HG02798 (cell line): Measurements from ENCODE around the gene OPCML.

Experiments
- ATAC-seq: cut with Tn5 transposase; IDR thresholded peaks from one replicate; pipeline ENCODE4 v1.9.1; 2021; ENCODE audit warnings: mild to moderate bottlenecking; ENCODE audit not compliant: unreplicated experiment, poor library complexity

The OPCML gene

DNA sequence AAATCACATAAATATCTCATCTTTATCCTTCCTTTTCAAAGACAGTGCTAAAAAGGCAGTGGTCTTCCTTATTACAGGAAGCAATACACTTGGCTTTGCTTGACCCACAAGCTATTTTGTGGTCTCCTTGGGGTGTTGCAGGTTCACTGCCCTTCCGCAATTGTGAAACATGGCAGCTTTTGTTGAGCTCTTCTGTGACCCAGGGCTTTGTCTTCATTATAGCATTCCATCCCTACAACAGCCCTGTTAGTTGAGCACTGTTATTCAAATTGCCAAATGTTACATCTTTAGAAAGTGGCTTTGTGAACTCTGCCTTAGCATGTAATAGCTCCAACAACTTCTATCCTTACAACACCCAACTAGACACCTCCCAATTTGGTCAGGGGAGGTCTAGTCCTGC, 107.1 kb downstream of the OPCML start:
- ATAC-seq = no peak

- ATAC-seq = no peak
Observed at GRCh38 chr11:133418218-133418617, 114.1 kb downstream of the OPCML start.

GRCh38 chr11:133414506-133414905, 117.8 kb downstream of the OPCML start:
- no peak for ATAC-seq

- ATAC-seq = no peak
Observed at GRCh38 chr11:133413703-133414102, 118.6 kb downstream of the OPCML start.

DNA sequence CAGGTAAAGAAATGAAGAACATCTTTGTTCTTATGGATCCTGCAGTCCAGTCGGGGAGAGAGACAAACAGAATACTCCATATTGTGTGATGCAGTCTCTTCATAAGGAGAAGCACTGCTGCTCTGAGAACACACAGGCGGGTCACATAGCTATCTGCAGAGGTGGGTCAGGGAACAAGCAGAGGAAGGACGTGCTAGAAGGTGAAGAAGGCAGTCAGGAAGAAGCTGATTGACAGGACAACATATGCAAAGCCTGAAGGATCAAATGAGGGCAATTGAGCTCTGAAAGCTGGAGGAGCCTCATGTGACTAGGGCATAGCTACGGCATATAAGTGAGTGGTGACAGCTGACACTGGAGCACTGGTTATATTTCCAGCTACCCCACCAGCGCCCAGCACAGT, 122.5 kb downstream of the OPCML start:
- no peak for ATAC-seq

- ATAC-seq = no peak
Observed at GRCh38 chr11:133408936-133409335, 123.4 kb downstream of the OPCML start.

GRCh38 chr11:133408402-133408801, 123.9 kb downstream of the OPCML start:
- no peak for ATAC-seq

DNA sequence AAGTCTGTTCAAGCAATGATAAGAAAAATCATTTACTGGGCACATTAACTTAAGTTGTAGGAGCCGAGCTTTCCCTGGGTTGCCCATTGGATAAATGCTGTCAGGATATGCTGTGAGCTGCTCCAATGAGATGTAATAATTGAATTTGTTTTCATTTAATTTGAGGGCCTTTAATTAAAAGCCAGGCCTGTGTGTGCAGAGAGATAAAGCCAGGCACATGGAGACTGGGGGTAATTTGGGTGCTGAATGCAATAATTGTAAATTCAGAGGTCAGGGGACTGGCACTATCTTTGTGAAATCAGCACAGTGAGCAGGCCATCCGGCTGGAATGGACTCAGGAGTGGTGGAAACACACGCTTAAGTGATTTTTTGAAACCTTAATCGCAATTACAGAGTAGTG, 125.8 kb downstream of the OPCML start:
- ATAC-seq = no peak

DNA sequence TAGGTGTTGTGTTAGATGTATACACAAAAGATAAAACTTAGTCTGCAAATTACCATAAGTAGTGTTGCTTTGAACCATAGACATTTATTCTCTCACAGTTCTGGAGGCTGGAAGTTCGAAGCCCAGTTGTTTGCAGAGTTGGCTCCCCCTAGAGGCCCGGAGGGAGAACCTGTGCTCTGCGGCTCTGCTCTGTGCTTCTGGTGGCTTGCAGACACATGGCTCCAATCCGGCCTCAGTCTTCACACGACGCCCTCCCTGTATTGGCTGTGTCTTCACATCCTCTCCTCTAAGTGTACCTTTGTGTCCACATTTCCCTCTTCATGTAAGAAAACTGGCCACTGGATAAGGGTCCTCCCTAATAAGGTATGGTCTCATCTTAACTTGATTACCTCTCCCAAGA, 128.4 kb downstream of the OPCML start:
- no peak for ATAC-seq

DNA sequence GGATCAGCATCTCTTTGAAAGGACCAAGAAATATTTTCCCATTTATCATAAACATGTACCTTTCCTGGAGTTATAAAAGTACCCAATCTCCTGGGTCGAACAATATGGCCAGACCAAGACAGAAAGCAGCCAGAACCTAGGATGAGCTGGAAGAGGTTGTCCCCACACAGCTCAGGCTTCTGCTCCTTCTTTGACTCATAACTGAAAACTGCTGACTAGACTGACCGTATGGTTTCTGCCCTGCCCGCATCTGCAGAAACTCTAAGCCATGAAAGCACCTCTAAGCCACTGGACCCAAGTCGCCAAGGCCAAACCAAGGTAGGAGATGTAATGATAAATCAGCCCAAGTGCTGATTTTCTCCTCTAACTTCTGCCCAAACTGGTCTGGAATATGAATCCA, 129.8 kb downstream of the OPCML start:
- no peak for ATAC-seq

- no peak for ATAC-seq
Observed at GRCh38 chr11:133399855-133400625, 132.3 kb downstream of the OPCML start.

- ATAC-seq = no peak
Observed at GRCh38 chr11:133399294-133399693, 133.0 kb downstream of the OPCML start.

GRCh38 chr11:133390803-133391202, 141.5 kb downstream of the OPCML start:
- no peak for ATAC-seq

GRCh38 chr11:133388975-133389568, 143.2 kb downstream of the OPCML start:
- ATAC-seq = peak; percentile 45

- ATAC-seq = no peak
Observed at GRCh38 chr11:133388260-133388659, 144.0 kb downstream of the OPCML start.

DNA sequence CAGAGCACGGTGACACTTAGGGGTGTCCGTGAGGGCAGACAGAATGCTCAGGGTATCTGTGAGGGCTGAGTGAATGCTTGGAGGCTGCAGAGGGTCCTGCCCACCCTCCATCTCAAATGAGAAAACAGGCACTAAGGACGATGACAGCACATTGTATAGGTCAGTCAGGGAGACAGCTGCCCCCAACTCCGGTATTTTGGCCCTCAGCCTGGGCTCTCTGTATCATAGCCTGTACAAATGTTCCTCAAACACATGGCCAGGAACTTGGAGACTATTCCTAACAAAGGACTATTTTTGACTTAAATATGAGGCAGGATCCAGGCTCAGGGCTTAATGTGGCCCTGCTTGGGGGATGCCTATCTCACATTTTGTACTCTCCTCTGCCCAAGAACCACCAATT, 145.4 kb downstream of the OPCML start:
- no peak for ATAC-seq

DNA sequence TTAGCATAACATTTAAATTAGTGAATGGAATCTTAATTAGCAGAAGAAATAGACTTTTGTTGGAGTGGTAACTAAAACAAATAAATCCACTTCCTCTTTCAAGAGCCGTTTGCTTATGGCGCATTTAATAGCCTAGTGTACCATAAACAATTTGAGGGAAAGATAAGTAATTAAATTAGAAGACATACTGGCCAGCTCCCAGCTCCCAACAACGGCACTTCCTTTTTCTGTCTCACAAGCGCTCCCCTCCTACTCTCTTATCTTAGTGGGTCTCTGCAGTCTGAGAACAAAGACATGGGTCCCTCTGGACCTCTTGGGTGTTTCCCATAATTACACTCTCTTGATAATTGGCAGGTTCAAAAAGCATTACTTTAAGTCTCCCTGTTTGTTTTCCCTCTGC, 146.0 kb downstream of the OPCML start:
- ATAC-seq = no peak

DNA sequence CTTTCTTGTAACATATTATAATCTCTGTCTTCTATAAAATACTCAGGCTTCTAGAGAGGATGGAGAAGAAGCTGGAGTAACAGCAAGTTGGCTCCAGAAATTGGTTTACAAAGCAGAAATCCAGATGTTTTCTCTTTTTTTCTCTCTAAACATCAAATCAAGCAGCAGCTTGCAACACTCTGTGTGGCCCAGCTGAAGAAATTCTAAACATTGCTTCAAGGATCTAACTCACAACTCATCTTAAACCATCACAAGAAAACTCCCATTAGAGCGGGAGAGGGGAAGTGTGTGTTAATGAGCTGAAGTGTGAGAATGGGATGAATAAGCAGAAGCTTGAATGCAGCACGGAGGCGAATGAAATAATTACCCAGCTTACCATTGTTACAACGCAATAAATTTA, 146.5 kb downstream of the OPCML start:
- ATAC-seq = no peak

DNA sequence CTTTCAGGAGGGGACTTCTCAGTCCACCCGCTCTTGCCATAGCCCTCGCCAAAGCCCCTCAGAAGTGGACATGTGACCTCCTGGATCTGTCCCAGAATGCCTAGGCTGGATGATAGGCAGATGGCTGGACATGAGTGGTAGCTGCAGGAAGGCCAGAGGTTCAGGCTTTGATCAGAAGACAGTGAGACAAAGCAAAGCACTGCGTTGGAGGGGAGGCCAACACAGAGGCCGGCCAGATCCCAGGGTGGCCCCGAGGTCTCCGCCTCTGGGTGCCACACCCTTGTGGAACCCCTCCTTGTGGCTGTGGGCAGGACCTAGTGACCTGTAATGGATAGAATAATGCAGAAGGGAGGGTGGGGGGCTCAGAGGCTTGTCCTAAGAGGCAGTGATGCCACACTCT, 147.6 kb downstream of the OPCML start:
- no peak for ATAC-seq

GRCh38 chr11:133383689-133384088, 148.6 kb downstream of the OPCML start:
- ATAC-seq = no peak

DNA sequence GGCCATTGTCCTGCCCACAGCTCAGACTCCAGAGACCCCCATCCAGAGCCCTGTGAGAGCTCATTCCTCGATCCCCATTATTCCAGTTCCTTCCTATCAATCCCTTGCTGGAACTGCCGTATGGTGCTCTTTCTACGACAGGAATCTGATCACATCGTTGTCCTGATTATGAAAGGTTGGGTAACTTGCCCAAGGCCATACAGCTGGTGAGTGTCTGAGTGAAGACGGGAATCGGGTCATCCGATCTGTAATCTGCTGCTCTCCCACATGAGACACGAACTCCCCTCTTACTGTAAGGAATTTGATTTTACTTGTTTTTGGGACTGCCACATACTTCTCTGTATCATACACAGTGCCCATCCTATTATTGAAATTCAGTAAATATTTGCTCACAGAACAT, 149.1 kb downstream of the OPCML start:
- no peak for ATAC-seq

DNA sequence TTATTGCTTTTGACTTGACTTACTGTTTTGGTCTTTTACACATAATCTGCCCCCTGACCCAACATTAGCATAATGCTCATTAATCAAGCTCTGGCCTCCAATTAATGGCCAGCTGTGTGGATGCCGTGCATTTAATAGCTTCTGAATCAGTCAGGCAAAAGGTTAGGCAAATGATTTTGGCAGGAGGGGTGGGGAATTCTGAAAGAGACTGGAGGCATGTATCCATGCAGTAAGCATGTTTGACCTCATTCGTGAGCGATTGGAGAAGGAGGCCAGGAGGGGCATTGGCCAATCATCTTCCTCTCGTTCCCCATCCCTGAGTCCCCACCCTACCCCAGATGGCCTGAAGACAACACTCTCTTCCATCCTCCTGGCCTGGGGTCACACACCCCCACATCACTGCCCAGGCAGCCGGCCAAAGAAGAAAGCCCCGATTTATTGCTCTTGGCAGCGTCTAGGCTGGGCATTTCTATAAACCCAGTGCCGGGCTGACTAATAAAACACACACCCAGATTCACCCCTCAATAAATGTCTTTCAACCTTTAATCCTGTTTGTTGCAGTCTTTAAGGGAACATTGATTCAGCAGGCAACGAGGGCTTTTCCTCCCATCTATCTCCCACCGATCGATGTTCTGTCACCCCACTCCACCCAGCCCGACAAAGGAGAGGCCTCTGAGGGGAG, 150.0 kb downstream of the OPCML start:
- no peak for ATAC-seq
